ENCODE results near the gene TUT1. TPM values are rescaled to one million over a fixed set of nuclear protein-coding genes. Genes with fewer than 3 reads are reported as not detected.
A peak's percentile ranks its signal among the peaks of the same experiment; 100 is the strongest.

Gene TUT1
- total RNA-seq, 1 experiment from 2014 or later: 19.9 TPM

DNA sequence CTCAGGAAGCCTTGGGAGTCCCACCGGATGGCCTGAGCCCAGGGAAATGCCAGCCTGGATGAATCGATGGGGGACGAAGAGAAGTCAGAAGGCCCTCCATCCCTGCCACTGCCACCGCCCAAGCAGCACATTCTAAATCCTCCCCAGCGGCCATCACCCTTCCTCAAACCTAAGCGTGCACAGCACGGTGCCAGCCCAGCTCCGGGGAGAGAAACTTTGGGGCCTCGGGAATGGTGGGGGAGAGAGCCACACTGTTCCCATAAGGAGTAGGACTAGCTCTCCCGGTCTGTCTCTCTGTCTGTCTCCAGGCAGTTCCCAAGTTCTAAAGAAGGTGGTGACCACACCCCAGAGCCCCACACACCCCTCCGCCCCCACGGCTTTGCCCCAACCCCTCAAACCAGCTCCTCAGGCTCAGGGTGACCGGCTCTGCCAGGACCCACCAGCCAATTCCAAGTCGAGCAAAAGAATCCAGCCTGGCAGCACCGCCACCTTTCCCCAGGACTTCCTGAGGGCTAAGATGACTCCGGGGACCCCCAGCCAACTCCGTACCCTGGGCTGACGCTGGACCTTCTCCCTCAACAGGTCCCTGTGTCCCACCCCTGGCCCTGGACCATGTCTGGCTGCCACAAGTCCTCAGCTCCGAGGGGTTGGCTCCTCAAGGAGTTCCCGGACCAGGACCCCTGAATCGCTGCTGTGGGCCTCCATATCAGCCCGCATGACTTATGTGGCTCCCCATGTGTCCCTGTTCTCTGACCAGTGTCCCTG, 47.5 kb downstream of the TUT1 start:
- Histone ChIP-seq H3K27me3 (ENCODE audit: control insufficient read depth, insufficient read depth, low read length) (no peaks in the 10 kb centered on the region), H3K36me3 (ENCODE audit: control insufficient read depth, insufficient read depth, low read length) (peaks cover 6% of the 10 kb centered on the region; the same call in 1 of the 2 replicates), H3K27ac (ENCODE audit: low read length) (peak overlapping the region; percentile 96), H3K9me3 (ENCODE audit: control insufficient read depth, insufficient read depth, low read depth, low read length) (no peaks in the 10 kb centered on the region), H3K4me1 (ENCODE audit: control insufficient read depth, insufficient read depth, low read length) (peaks cover 45% of the 10 kb centered on the region), H3K4me3 (ENCODE audit: low read depth in 2 of 2, low read length in 2 of 2) (peak overlapping the region; percentile 80 to 98)
- in situ Hi-C loops (cut with HindIII; ENCODE audit: low pct_unique_long_range_greater_than_20kb, low sequenced_read_pairs) (no loop called here), intact Hi-C loops (cut with micrococcal nuclease; ENCODE audit: unreplicated experiment) (loop anchor here (5.0 to 10.0 kb wide), 3 partner anchors 37 to 149 kb away; no protein-coding TSS in a partner anchor)
- DNase-seq (ENCODE audit: low read depth, low spot score): no peak
- ChIA-PET CTCF (interaction anchor here (0.6 to 2.9 kb wide), 11 partner anchors 9 to 1029 kb away, joined by 3 to 29 read pairs (median 6); no protein-coding TSS in a partner anchor), POLR2A (interaction anchor here (0.5 to 2.0 kb wide), 8 partner anchors 9 to 121 kb away, joined by 3 to 14 read pairs (median 8); partner anchors contain the start of genes C11orf98, CSKMT and TUT1)
- no TSS peak for BruUV-seq (replicated peaks)
- no peak; the same call in 1 of the 2 replicates for TF ChIP-seq POLR2AphosphoS5 (IDR thresholded peaks at IDR 0.05; ENCODE audit: low read depth, low read length)
- no peak for TF ChIP-seq CTCF (IDR thresholded peaks at IDR 0.05)
- TF ChIP-seq TCF7L2 (IDR thresholded peaks at IDR 0.05; ENCODE audit: low read depth, low read length): no peak
- TF ChIP-seq, protein P1, sequence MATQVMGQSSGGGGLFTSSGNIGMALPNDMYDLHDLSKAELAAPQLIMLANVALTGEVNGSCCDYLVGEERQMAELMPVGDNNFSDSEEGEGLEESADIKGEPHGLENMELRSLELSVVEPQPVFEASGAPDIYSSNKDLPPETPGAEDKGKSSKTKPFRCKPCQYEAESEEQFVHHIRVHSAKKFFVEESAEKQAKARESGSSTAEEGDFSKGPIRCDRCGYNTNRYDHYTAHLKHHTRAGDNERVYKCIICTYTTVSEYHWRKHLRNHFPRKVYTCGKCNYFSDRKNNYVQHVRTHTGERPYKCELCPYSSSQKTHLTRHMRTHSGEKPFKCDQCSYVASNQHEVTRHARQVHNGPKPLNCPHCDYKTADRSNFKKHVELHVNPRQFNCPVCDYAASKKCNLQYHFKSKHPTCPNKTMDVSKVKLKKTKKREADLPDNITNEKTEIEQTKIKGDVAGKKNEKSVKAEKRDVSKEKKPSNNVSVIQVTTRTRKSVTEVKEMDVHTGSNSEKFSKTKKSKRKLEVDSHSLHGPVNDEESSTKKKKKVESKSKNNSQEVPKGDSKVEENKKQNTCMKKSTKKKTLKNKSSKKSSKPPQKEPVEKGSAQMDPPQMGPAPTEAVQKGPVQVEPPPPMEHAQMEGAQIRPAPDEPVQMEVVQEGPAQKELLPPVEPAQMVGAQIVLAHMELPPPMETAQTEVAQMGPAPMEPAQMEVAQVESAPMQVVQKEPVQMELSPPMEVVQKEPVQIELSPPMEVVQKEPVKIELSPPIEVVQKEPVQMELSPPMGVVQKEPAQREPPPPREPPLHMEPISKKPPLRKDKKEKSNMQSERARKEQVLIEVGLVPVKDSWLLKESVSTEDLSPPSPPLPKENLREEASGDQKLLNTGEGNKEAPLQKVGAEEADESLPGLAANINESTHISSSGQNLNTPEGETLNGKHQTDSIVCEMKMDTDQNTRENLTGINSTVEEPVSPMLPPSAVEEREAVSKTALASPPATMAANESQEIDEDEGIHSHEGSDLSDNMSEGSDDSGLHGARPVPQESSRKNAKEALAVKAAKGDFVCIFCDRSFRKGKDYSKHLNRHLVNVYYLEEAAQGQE (IDR thresholded peaks at IDR 0.05; ENCODE audit: insufficient read depth in 1 of 2, low read depth in 2 of 2, low read length in 1 of 2): no peak
- TF ChIP-seq SIN3A (IDR thresholded peaks at IDR 0.05; ENCODE audit: borderline replicate concordance, insufficient read depth, low read depth, low read length): 0 out of 2 replicates have a peak, but pooled peaks have one; percentile 51
- ATAC-seq: no peak

DNA sequence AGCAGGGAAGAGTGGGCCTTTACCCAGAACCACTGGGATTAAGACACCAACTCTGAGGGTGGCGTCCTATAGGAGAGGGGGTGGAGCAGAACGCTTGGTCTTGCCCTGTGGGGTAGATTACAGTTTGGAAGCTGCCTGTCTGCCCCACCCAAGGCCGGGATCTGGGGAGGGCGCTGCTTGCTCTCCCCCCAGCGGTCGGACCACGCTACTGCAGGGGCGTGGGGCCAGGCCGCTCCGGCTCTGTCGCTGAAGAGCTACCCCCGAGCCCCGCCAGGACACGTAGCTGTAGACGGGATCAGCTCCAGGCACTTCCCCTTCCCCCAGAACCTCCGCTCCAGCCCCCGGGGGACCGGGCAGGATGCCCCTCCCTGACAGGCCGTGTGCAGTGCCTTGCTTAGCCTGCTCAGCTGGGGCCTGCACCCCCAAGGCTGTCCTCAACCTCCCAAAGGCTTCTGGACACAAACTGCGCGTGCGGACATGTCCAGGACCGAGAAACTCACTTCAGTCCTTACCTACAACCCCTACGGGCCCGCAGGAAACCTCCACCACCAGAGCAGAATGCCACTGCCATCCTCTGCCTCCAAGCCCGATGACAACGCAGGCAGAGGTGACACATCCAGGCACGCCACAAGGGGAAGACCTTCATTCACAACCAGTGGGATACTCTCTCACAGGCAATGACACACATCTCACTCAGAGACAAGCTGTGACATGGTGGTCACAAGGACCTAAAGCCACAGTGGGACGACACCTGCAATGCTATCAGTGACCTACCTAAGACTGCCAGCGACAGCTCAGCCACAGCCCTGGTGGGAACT, 48.4 kb downstream of the TUT1 start:
- H3K27ac ChIP-seq (ENCODE audit: low read length): peak overlapping the region; percentile 96
- H3K36me3 ChIP-seq (ENCODE audit: control insufficient read depth, insufficient read depth, low read length): peaks cover 6% of the 10 kb centered on the region; the same call in 1 of the 2 replicates
- peaks cover 45% of the 10 kb centered on the region for H3K4me1 ChIP-seq (ENCODE audit: control insufficient read depth, insufficient read depth, low read length)
- intact Hi-C loops (cut with micrococcal nuclease; ENCODE audit: unreplicated experiment): loop anchor here (5.0 to 10.0 kb wide), 3 partner anchors 36 to 148 kb away; no protein-coding TSS in a partner anchor
- H3K9me3 ChIP-seq (ENCODE audit: control insufficient read depth, insufficient read depth, low read depth, low read length): no peaks in the 10 kb centered on the region
- DNase-seq (ENCODE audit: low read depth, low spot score): no peak
- TF ChIP-seq SIN3A (IDR thresholded peaks at IDR 0.05; ENCODE audit: borderline replicate concordance, insufficient read depth, low read depth, low read length) (peak; percentile 67), TCF7L2 (IDR thresholded peaks at IDR 0.05; ENCODE audit: low read depth, low read length) (no peak), CTCF (IDR thresholded peaks at IDR 0.05) (peak; percentile 98), POLR2AphosphoS5 (IDR thresholded peaks at IDR 0.05; ENCODE audit: low read depth, low read length) (0 out of 2 replicates have a peak, but pooled peaks have one; percentile 23)
- TF ChIP-seq, protein P1 (IDR thresholded peaks at IDR 0.05; ENCODE audit: insufficient read depth in 1 of 2, low read depth in 2 of 2, low read length in 1 of 2): no peak
- CTCF ChIA-PET: interaction anchor here (0.6 to 2.9 kb wide), 21 partner anchors 9 to 149 kb away, joined by 3 to 29 read pairs (median 5); partner anchors contain the start of gene TUT1
- H3K27me3 ChIP-seq (ENCODE audit: control insufficient read depth, insufficient read depth, low read length): no peaks in the 10 kb centered on the region
- POLR2A ChIA-PET: interaction anchor here (0.5 to 2.0 kb wide), 10 partner anchors 10 to 161 kb away, joined by 3 to 12 read pairs (median 6); no protein-coding TSS in a partner anchor
- peak overlapping the region; percentile 80 to 98 for H3K4me3 ChIP-seq (ENCODE audit: low read depth in 2 of 2, low read length in 2 of 2)
- peak; percentile 43 for ATAC-seq
- BruUV-seq (replicated peaks): no TSS peak
- in situ Hi-C loops (cut with HindIII; ENCODE audit: low pct_unique_long_range_greater_than_20kb, low sequenced_read_pairs): no loop called here

Data from Panc1 (cell line).